HG03280 (cell line): ENCODE results near the gene PEAK3.
A peak's percentile ranks its signal among the peaks of the same experiment; 100 is the strongest.

Experiments used
- ATAC-seq: cut with Tn5 transposase; IDR thresholded peaks from one replicate; pipeline ENCODE4 v1.9.1; 2021; ENCODE audit warnings: mild to moderate bottlenecking, moderate library complexity; ENCODE audit not compliant: unreplicated experiment

The PEAK3 gene

GRCh38 chr19:2273356-2274184, 8.4 kb downstream of the PEAK3 start:
- peak; percentile 31 for ATAC-seq

GRCh38 chr19:2271234-2272103, 10.5 kb downstream of the PEAK3 start:
- ATAC-seq: no peak

- no peak for ATAC-seq
Observed at GRCh38 chr19:2270423-2271233, 11.3 kb downstream of the PEAK3 start.

- no peak for ATAC-seq
Observed at GRCh38 chr19:2270157-2270422, 11.9 kb downstream of the PEAK3 start.

- peak; percentile 62 for ATAC-seq
Observed at GRCh38 chr19:2269244-2270156, 12.5 kb downstream of the PEAK3 start.

- no peak for ATAC-seq
Observed at GRCh38 chr19:2268861-2269243, 13.1 kb downstream of the PEAK3 start.

GRCh38 chr19:2268480-2268830, 13.5 kb downstream of the PEAK3 start:
- ATAC-seq: no peak

- no peak for ATAC-seq
Observed at GRCh38 chr19:2266183-2266993, 15.6 kb downstream of the PEAK3 start.

- ATAC-seq: no peak
Observed at GRCh38 chr19:2261438-2262172, 20.4 kb downstream of the PEAK3 start.

GRCh38 chr19:2260341-2260805, 21.6 kb downstream of the PEAK3 start:
- ATAC-seq: no peak

GRCh38 chr19:2259336-2259735, 22.6 kb downstream of the PEAK3 start:
- ATAC-seq: no peak

- no peak for ATAC-seq
Observed at GRCh38 chr19:2255982-2256685, 25.8 kb downstream of the PEAK3 start, which contains the start of gene JSRP1. JSRP1 (minus strand) TSS chr19:2256417; CDS start chr19:2255314, 1,103 bp downstream.

- no peak for ATAC-seq
Observed at GRCh38 chr19:2255112-2255845, 26.7 kb downstream of the PEAK3 start.

GRCh38 chr19:2254064-2254872, 27.7 kb downstream of the PEAK3 start:
- no peak for ATAC-seq

- no peak for ATAC-seq
Observed at GRCh38 chr19:2253106-2254063, 28.6 kb downstream of the PEAK3 start.

GRCh38 chr19:2252797-2253105, 29.2 kb downstream of the PEAK3 start:
- no peak for ATAC-seq
